ENCODE data around the gene IFNL2.

The IFNL2 gene

GRCh38 chr19:39314016-39314728 lies 46.0 kb downstream of the IFNL2 start:
- no peak for DNase-seq (ENCODE audit: extremely low spot score)
- TF ChIP-seq PKNOX1 (IDR thresholded peaks at IDR 0.05), result no peak
- TF ChIP-seq FOXM1 (IDR thresholded peaks at IDR 0.05; ENCODE audit: borderline replicate concordance), result no peak
- TF ChIP-seq FOXK2 (IDR thresholded peaks at IDR 0.05), result no peak
- no peak for TF ChIP-seq SUZ12 (IDR thresholded peaks at IDR 0.05)
- no peak for TF ChIP-seq L3MBTL2 (conservative IDR thresholded peaks at IDR 0.05)
- no peak for TF ChIP-seq FOXA1 (IDR thresholded peaks at IDR 0.05)
- TF ChIP-seq ZNF384 (IDR thresholded peaks at IDR 0.05), result no peak
- POLR2A ChIA-PET, result no interaction called here
- CTCF ChIA-PET, result no interaction called here

- POLR2A ChIA-PET, result no interaction called here
- TF ChIP-seq HDGF (IDR thresholded peaks at IDR 0.05; ENCODE audit: borderline replicate concordance) (no peak), LEF1 (IDR thresholded peaks at IDR 0.05; ENCODE audit: borderline replicate concordance) (no peak), L3MBTL2 (conservative IDR thresholded peaks at IDR 0.05) (no peak), ELF4 (IDR thresholded peaks at IDR 0.05) (no peak), NFRKB (IDR thresholded peaks at IDR 0.05) (no peak), SP1 (IDR thresholded peaks at IDR 0.05) (no peak), TARDBP (IDR thresholded peaks at IDR 0.05) (no peak), SUZ12 (IDR thresholded peaks at IDR 0.05) (no peak), FOXA1 (IDR thresholded peaks at IDR 0.05) (no peak), PKNOX1 (IDR thresholded peaks at IDR 0.05) (no peak), FOXM1 (IDR thresholded peaks at IDR 0.05; ENCODE audit: borderline replicate concordance) (no peak), ZNF384 (IDR thresholded peaks at IDR 0.05) (no peak), FOXK2 (IDR thresholded peaks at IDR 0.05) (no peak), CTBP1 (IDR thresholded peaks at IDR 0.05; ENCODE audit: borderline replicate concordance) (no peak), BHLHE40 (IDR thresholded peaks at IDR 0.05; ENCODE audit: borderline replicate concordance) (no peak)
- DNase-seq (ENCODE audit: extremely low spot score), result no peak
- CTCF ChIA-PET, result no interaction called here
Observed at GRCh38 chr19:39315933-39316332, 47.7 kb downstream of the IFNL2 start.

- ChIA-PET CTCF (no interaction called here), POLR2A (no interaction called here)
- DNase-seq (ENCODE audit: extremely low spot score), result no peak
- no peak for TF ChIP-seq ZNF384 (IDR thresholded peaks at IDR 0.05)
- no peak for TF ChIP-seq L3MBTL2 (conservative IDR thresholded peaks at IDR 0.05)
- no peak for TF ChIP-seq FOXK2 (IDR thresholded peaks at IDR 0.05)
- TF ChIP-seq CTBP1 (IDR thresholded peaks at IDR 0.05; ENCODE audit: borderline replicate concordance), result no peak
- no peak for TF ChIP-seq LEF1 (IDR thresholded peaks at IDR 0.05; ENCODE audit: borderline replicate concordance)
- no peak for TF ChIP-seq PKNOX1 (IDR thresholded peaks at IDR 0.05)
- TF ChIP-seq BHLHE40 (IDR thresholded peaks at IDR 0.05; ENCODE audit: borderline replicate concordance), result no peak
- no peak for TF ChIP-seq NFRKB (IDR thresholded peaks at IDR 0.05)
- TF ChIP-seq FOXM1 (IDR thresholded peaks at IDR 0.05; ENCODE audit: borderline replicate concordance), result no peak
- TF ChIP-seq TARDBP (IDR thresholded peaks at IDR 0.05), result no peak
- no peak for TF ChIP-seq FOXA1 (IDR thresholded peaks at IDR 0.05)
- no peak for TF ChIP-seq SP1 (IDR thresholded peaks at IDR 0.05)
Observed at GRCh38 chr19:39316627-39317321, 48.6 kb downstream of the IFNL2 start.

- DNase-seq (ENCODE audit: extremely low spot score), result no peak
- CTCF ChIA-PET, result no interaction called here
Observed at GRCh38 chr19:39317476-39317875, 49.3 kb downstream of the IFNL2 start.

More at GRCh38 chr19:39317476-39317875, 49.3 kb downstream of the IFNL2 start:
- TF ChIP-seq FOXM1 (IDR thresholded peaks at IDR 0.05; ENCODE audit: borderline replicate concordance) (no peak), FOXA1 (IDR thresholded peaks at IDR 0.05) (no peak), ARNT (IDR thresholded peaks at IDR 0.05) (no peak), PKNOX1 (IDR thresholded peaks at IDR 0.05) (no peak), HDGF (IDR thresholded peaks at IDR 0.05; ENCODE audit: borderline replicate concordance) (no peak), CTBP1 (IDR thresholded peaks at IDR 0.05; ENCODE audit: borderline replicate concordance) (no peak), TARDBP (IDR thresholded peaks at IDR 0.05) (no peak), ELF4 (IDR thresholded peaks at IDR 0.05) (no peak), LEF1 (IDR thresholded peaks at IDR 0.05; ENCODE audit: borderline replicate concordance) (no peak), BHLHE40 (IDR thresholded peaks at IDR 0.05; ENCODE audit: borderline replicate concordance) (no peak), SP1 (IDR thresholded peaks at IDR 0.05) (no peak), SUZ12 (IDR thresholded peaks at IDR 0.05) (no peak), ZNF384 (IDR thresholded peaks at IDR 0.05) (no peak), NFRKB (IDR thresholded peaks at IDR 0.05) (no peak), FOXK2 (IDR thresholded peaks at IDR 0.05) (no peak), L3MBTL2 (conservative IDR thresholded peaks at IDR 0.05) (no peak)
- POLR2A ChIA-PET, result no interaction called here
